Embryonic facial prominence (tissue), 1 donor: Measurements from ENCODE around the gene EFHD2.
"Not testable (repeated sequence)": the region's sequence is repeated elsewhere in the genome, so short reads cannot be mapped to it uniquely, and the experiment has no call there.

Experiments
- DNase-seq: peaks from one replicate; pipeline ENCODE4 v3.0.0-alpha.2; 2016; ENCODE audit errors: extremely low spot score

Gene EFHD2

DNA sequence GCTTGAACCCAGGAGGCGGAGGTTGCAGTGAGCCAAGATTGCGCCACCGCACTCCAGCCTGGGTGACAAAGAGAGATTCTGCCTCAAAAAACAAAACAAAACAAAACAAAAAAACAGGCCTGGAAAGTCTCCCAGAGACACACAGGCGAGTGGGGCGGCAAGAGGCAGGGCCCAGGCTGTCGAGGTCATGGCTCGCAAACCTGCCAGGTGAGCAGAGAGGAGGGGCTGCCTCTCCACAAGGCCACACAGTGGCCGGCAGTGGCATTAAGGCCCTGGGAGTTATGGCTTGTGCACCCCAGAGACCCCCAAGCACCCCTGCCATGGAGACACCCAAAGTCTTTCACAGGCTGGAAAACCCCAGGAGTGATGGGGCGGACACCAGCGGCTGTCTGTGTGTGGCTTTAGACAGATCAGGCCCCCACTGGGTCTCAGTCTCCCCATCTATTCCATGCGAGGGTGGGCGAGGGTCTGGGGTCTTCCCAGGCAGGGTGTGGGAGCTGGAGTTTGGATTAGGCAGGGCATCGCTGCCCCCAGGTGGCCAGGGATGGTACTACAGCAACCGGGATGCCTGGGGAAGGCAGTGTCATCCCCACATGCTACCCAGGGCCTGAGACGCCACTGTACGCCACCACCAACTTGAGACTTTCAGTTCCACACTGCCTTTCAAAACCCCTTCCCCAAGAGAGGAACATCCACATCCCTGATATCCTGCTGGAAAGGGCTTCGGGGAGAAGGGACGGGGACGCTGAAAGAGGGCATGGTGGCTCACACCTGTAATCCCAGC is 21.3 kb downstream of the EFHD2 start:
- no peak for DNase-seq

DNA sequence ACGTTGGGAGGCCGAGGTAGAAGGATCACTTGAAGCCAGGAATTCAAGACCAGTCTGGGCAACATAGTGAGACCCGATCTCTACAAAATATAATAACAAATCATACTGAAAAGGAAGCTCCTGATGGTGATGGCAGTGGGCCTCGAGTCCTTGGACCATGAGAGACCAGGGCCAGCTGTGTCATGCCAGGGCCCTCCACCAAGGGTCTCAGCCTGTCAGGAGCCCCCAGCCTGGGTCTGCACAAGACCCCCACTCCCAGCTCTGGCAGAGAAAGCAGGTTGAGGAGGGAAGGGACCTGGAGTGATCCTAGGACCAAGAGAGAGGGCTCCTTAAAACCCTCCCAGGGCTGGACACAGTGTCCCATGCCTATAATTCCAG is 21.9 kb downstream of the EFHD2 start:
- DNase-seq: no peak

DNA sequence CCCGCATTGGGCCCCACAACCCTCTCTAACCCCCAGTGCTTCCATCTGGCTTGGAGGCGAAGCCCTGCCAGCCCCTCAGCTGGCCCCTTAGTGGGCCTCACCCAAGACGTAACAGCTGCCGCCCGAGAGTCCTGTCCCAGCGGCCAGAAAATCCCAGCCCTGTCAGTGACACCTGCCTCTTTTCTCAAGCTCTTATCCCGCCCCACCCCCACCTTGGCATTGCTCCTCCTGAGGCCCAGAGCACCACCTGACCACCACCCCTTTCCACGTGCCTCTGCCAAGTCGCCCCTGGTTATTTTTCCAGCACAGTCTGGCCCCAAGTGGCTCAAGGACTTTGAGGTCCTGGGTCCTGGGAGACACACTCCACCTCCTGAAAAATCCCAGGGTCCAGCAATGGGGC is 22.6 kb downstream of the EFHD2 start:
- DNase-seq: no peak

DNA sequence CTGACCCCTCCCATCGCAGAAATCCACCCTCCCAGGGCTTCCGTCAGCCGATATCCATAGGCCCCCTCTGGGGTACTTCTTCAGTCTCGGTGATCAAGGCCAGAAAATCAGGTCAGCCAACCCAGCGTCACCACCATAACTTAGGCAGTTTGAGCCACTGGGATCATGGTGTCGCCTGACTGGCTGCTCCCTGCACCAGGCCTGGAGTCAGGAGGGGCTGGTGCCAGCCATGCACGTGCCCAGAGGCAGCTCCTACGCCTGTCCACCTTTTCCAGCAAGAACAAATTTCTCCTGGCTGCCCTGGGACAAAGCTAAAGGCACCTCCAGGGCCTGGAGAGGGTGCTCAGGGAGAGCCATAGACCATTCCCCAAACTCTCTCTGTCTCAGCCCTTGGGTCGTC is 23.8 kb downstream of the EFHD2 start:
- DNase-seq: no peak

DNA sequence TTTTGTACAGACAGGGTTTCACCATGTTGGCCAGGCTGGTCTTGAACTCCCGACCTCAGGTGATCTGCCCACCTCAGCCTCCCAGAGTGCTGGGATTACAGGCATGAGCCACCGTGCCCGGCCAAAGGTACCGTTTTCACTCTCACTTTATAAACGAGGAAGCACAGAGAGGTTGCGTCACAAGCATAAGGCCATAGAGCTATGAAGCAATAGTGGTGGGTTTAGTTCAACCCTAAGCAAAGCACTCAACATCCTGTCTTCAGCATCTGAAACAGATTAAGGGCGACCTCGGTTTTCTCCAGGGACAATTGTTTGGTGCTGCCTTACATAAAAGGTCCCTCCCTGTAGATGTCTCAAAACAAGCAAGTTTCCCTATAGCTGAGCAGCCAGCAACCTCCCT is 25.1 kb downstream of the EFHD2 start:
- not testable (repeated sequence) for DNase-seq

DNA sequence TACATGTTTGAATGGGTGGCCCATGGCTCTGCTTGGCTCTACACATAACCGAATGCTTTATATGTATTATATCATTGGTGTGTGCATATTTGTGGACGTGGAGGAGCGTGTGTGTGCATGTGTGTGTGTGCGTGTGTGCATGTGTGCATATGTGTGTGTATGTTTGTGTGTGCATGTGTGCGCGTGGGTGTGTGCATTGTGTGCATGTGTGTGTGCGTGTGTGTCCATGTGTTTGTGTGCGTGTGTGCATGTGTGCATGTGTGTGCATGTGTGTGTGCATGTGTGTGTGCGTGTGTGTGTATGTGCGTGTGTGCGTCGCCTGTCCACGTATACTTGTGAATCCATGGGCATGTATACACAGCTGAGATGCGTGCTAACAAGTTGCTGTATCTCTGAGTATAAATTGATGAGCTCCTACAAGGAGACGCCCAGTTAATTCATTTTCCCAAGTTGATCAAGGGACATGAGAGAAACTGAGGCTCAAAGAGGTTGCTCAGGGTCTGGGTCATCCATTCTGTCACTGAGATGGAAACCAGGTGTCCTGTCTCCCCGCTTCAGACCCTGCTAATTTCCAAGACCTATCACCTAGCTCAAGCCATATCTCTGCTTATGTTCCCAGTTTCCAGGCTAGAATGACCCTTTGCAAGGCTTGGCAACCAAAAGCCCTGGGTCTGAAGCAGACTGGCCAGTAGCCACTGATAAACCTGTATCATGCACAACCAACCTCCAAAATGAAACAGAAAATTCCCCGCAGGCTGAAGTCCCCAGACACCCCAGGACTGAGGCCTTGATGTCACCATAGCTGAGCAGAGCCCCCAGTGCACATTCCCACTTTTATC is 25.8 kb downstream of the EFHD2 start:
- no peak for DNase-seq

DNA sequence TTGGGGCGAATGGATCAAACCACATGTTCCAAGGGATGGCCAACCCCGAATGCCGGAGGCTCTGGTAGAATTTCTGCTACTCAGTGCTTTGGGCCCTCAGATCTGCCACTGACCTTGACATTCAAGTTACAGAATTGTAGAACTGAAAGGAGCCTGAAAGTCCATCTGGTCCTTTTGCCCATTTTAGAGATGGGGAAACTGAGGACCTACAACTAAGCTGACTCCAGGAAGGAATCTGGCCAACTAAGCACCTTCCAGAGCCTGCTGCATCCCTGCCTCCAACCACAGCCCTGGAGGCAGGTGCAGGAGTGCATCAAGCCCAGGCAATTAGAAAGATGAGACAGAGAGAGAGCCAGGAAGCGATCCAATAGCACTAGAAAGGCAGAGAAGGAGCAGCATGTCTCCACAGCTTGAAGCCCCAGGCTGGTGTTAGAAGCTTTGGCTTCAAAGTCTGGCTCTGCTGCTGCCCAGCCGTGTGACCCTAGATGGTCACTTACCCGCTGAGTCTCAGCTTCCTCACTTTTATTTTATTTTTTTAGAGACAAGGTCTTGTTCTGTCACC is 27.3 kb downstream of the EFHD2 start:
- no peak for DNase-seq

DNA sequence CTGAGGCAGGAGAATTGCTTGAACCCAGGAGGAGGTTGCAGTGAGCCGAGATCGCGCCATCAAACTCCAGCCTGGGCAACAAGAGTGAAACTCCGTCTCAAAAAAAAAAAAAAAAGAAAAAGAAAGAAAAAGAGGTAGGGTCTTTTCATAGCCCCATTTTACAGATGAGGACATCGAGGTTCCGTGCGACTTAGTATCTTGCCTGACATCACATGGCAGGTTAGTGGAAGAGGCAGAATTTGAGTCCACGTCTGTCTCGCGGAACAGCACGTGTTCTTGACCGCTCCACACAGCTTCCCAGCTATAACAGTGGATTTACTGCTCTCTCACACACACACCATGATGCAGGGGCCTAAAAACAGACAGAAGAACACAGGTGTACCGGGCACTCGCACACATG is 29.6 kb downstream of the EFHD2 start:
- DNase-seq: no peak

DNA sequence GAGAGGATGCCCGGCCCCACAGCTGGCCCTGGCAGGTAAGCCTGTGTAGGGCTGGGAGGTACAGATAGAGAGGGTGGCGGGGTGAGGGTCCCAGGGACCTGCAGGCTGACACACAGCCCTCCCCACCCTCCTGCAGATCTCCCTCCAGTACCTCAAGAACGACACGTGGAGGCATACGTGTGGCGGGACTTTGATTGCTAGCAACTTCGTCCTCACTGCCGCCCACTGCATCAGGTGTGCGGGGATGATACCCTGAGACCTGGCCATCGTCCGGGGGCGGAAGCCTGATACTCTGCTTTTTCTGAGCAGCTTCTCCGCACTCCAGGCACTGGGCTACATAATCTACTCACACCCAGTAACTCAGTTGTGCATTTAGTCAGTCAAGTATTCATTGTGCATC is 30.7 kb downstream of the EFHD2 start:
- no peak for DNase-seq

DNA sequence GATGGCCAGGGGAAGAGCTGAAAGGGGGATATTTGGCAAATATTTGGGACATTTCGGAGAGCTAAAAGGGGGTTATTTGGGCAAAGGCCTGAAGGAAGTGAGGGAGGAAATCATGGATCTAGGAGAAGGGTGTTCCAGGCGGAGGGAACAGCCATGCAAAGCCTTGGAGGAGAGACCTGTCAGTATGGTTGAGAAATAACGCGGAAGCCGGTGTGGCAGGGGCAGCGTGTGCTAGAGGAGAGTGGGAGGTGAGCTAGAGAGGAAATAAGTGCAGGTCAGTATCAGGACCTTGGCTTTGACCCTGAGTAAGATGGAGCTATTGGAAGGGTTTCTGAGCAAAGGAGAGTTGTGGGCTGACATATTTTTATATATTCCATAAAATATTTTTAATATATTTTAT is 31.6 kb downstream of the EFHD2 start:
- DNase-seq: no peak

DNA sequence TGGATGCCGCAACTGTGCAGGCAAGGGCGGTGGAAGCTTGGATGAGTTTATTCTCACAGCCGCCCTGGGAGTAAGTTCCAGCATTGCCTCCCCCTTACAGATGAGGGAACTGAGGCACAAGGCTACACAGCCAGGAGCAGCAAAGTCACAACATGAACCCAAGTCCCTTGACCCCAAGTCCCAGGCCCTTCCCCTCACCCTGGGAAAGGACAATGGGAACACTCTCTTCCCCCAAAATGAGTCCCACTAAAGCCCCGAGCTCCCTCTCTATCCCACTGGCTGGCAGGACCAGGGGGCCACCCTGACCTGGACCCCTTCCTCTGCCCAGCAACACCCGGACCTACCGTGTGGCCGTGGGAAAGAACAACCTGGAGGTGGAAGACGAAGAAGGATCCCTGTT is 32.4 kb downstream of the EFHD2 start:
- no peak for DNase-seq

DNA sequence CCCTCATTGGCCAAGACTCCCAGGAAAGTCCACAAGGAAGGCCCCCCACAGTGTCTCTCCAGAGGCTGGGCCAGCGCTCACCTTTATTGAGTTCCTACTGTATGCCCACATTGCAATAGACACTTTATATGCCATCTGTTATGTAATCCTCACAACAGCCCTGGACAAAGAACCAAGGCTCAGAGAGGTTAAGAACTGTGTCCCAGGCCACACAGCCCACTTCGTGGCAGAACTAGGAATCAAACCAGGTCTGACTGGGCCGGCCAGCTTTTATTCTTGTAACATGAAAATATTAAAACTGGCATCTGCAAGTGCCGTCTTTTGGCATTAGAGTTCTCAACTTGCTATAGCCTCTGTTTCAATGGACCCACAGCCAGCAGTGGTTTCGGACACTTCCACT is 33.1 kb downstream of the EFHD2 start:
- no peak for DNase-seq

DNA sequence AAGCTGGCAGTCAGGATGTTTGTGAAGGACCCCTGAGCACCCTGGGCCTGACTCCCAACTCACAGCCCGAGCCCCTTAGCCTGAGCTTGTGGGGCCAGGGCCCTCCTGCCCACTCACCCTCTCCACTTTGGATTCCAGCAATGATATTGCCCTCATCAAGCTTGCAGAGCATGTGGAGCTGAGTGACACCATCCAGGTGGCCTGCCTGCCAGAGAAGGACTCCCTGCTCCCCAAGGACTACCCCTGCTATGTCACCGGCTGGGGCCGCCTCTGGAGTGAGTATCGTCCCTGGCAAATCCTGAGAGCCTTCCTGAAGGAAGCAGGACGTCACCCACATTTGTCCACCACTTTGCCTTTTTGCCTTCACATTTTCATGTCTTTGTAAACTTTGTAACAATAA is 33.6 kb downstream of the EFHD2 start:
- DNase-seq: no peak

DNA sequence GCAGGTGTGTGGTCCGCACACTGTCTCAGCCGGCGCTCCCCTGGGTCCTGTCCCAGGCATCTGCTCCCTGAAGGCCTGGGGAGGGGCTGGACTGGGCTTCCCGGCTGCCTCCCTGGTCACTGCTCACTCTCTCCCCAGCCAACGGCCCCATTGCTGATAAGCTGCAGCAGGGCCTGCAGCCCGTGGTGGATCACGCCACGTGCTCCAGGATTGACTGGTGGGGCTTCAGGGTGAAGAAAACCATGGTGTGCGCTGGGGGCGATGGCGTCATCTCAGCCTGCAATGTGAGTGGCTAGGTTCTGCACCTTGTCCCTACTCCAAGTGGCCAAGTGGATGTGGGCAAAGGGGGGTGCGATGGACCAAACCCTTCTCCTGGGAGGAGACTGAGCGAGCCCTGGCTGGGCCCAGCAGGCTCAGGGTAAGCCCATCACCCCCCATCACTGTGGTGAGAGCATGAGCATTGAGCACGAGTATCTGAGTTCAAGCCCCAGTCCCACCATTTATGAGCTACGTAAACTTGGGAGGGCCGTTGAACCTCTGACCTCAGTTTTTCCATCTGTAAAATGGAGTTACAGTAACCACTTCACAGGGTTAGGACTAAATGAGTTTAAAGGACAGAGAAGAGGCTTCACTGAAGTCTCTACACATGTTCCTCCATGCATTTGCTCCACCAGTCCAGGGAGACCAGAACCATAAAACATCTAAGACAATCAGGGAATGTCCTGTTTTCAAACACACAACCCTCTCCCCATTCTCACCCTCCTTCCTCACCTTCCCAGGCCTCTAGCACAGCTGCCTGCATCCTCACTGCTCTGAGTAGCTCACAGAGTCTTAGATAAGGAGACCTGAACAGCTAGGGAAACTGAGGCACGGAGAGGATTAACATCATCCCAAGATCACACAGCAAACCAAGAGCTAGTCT is 35.0 kb downstream of the EFHD2 start:
- DNase-seq: no peak

DNA sequence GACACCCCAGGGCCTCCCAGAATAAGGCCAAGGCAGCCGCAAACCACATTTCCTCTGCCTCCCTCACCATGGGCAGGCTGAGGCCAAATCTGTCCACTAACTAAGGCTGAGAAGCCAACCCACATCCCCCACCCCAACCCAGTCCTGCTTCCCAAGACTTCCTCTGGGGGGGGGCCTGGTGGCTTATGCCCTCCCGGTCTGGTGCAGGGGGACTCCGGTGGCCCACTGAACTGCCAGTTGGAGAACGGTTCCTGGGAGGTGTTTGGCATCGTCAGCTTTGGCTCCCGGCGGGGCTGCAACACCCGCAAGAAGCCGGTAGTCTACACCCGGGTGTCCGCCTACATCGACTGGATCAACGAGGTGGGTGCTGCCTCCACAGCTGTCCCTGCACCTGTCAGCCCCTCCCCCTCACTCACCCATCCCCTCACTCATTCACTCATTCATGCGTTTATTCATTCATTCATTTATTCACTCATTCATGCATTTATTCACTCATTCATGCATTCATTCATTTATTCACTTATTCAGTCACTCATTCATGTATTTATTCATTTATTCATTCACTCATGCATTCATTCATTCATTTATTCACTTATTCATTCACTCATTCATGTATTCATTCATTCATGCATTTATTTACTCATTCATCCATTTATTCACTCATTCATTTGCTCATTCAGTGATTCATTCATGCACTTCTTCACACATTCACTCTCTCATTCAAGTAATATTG is 35.9 kb downstream of the EFHD2 start:
- no peak for DNase-seq

DNA sequence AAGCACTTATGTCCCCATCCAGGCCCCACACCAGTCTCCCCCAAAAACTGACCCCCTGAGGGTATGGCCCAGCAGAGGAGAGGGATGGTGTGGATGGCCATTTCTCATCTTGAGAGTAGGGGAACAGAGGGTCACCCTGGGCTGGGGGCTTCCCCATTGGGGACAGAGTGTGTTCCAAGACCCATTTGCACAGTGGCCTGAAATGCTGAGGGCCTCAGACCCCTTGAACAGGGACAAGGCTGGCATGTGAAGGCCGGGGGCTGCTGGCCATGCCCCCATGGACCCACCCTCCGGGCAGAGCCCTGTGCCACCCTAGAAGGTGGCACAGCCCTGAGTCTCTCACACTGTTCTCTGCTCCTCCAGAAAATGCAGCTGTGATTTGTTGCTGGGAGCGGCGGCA is 36.5 kb downstream of the EFHD2 start:
- DNase-seq: no peak

DNA sequence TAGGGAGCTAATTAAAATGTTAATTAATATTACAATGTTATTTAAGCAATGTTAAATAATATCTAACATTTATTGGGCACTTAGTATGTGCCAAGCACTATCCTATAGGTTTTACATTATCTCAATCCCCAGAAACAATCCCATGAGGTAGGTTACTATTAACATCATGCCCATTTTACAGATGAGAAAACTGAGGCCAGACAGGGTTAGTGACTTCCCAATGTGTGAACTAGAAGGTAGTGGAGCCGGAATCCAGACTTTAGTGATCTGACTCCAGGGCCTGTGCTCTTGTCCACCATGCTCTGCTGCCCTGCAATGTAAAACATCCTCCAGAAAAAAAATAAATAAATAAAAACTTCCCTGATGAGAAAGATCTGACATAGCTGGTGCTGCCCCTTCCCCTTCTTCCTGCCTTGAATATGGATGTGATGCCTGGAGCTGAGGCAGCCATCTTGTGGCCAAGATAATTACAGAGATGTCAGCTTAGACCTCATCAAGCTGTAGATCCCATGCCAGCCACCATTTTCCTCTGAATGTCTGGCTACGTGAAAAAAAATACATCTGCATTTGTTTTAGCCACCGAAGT is 39.3 kb downstream of the EFHD2 start:
- DNase-seq: no peak

DNA sequence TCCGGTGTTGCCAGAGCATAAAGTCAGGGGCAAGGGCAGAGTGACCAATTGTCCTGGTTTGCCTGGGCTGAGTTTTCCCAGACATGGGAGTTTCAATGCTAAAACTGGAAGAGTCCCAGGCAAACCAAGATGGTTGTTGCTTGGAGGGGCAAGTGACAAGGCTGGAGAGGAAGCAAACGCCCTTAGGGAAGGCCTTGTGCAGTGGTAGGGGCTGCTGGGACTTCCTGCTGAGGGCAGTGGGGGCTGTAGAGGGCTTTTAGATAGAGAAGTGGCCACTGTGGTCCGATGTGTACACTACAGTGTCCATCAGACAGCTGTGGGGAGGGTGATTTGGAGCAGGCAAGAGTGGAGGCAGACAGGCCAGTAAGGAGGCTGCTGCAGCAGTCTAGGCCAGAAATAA is 39.9 kb downstream of the EFHD2 start:
- DNase-seq: no peak

DNA sequence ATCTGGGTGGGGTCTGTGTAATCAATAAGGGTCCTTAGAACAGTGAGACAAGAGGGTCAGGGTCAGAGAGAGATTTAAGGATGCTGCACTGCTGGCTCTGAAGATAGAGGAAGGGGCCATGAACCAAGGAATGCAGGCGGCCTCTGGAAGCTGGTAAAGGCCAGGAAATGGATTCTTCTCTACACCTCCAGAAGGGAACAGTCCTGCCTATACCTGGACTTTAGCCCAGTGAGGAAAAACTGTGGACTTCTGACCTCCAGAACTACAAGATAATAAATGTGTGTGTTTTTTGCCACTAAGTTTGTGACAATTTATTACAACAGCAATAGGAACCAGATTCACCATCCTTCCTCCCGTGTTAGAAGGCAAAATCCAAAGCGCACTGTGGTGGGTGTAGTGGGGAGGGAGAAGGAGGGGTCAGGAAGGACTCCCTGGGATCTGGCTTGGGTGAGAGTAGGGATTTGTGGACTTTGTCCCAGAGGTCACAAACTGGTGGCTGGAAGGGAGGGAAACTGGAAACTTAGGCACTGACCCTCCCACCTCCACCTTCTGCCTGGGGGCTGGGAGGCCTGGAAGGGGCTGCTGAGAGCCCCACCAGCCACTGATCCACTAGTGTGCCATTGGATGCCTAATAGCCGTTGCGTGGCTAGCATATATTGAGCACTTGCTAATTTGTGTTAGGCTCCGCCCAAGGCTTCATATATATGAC is 41.5 kb downstream of the EFHD2 start:
- no peak for DNase-seq

DNA sequence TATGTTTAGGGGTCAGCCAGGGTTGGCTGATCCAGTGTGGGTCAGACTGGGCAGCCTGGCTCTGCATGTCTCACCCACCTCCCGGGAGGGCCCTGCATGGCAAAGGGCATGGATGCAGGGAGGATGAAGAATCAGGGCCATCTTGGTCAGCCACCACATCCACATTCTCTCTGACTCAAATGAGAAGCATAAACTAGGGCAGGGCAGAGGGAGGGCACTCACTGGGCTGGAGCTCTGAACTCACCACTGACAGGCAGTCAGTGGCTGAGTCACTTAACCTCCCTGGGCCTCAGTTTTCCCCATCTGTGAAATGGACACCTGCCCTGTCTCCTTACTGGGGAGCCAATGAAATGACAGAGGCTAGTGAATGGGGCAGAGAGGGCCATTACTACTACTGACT is 42.5 kb downstream of the EFHD2 start:
- no peak for DNase-seq
